ENCODE data around the gene DCLK1.

- TF ChIP-seq CTCF (IDR thresholded peaks at IDR 0.05) (no peak), POLR2A (IDR thresholded peaks at IDR 0.05) (no peak)
Observed at GRCh38 chr13:35856084-35856483, 275.1 kb downstream of the DCLK1 start.

All from body of pancreas (tissue), 4 donors.